GM23338 (cell line): ENCODE measurements around the gene PTER. TPM values are rescaled to one million over a fixed set of nuclear protein-coding genes. Genes with fewer than 3 reads are reported as not detected.

Experiments
- ATAC-seq: fragments of 200-7000 bp; cut with Tn5 transposase; 3 replicates; pipeline ENCODE4 v1.9.1; 2020
- DNase-seq: peaks from one replicate; pipeline ENCODE4 v3.0.0-alpha.2; 2015; ENCODE audit warnings: low spot score
- H2AFZ ChIP-seq: fragments of 200-600 bp; sonication (generic); 2 replicates; pipeline ENCODE4 v1.8.0; 2016; ENCODE audit warnings: antibody characterized with exemption, mild to moderate bottlenecking, moderate library complexity
- H3F3A ChIP-seq: fragments of 200-600 bp; sonication (generic); replicated peaks from 2 replicates; pipeline ENCODE4 v1.8.0; 2017; ENCODE audit warnings: antibody characterized with exemption, mixed run types, low read depth
- H3K27ac ChIP-seq: fragments of 200-600 bp; sonication (generic); 2 replicates; pipeline ENCODE4 v1.6.1; 2016; ENCODE audit warnings: low read depth
- H3K27me3 ChIP-seq: fragments of 200-600 bp; sonication (generic); 2 replicates; pipeline ENCODE4 v1.8.0; 2016; ENCODE audit warnings: mild to moderate bottlenecking, mixed run types, moderate library complexity; ENCODE audit not compliant: insufficient read depth
- H3K36me3 ChIP-seq: fragments of 200-600 bp; sonication (generic); 2 replicates; pipeline ENCODE4 v1.8.0; 2016; ENCODE audit warnings: mild to moderate bottlenecking; ENCODE audit not compliant: insufficient read depth
- H3K4me1 ChIP-seq: fragments of 200-600 bp; sonication (generic); 2 replicates; pipeline ENCODE4 v1.8.0; 2016; ENCODE audit warnings: mild to moderate bottlenecking, moderate library complexity; ENCODE audit not compliant: insufficient read depth
- H3K4me2 ChIP-seq: fragments of 200-600 bp; sonication (generic); 2 replicates; pipeline ENCODE4 v1.7.1; 2017; ENCODE audit warnings: mixed run types
- H3K4me3 ChIP-seq: fragments of 200-600 bp; sonication (generic); 2 replicates; pipeline ENCODE4 v1.6.1; 2016; ENCODE audit warnings: mixed run types
- H3K79me2 ChIP-seq: fragments of 200-600 bp; sonication (generic); replicated peaks from 2 replicates; pipeline ENCODE4 v1.8.0; 2017; ENCODE audit warnings: mild to moderate bottlenecking; ENCODE audit not compliant: insufficient read depth
- H3K9me2 ChIP-seq: fragments of 200-600 bp; sonication (generic); 2 replicates; pipeline ENCODE4 v1.8.0; 2017; ENCODE audit not compliant: insufficient read depth
- H4K20me1 ChIP-seq: fragments of 200-600 bp; sonication (generic); replicated peaks from 2 replicates; pipeline ENCODE4 v1.8.0; 2017; ENCODE audit warnings: mild to moderate bottlenecking; ENCODE audit not compliant: insufficient read depth
- H3K27ac Mint-ChIP-seq: 2 replicates; pipeline ENCODE4 v1.8.0; 2020; ENCODE audit warnings: inconsistent platforms, mild to moderate bottlenecking, moderate library complexity, mixed read lengths
- H3K27me3 Mint-ChIP-seq: 3 replicates; pipeline ENCODE4 v1.8.0; 2022; ENCODE audit warnings: low read depth, mild to moderate bottlenecking, moderate library complexity, mixed read lengths, inconsistent platforms; ENCODE audit not compliant: insufficient read depth, poor library complexity
- H3K36me3 Mint-ChIP-seq: 3 replicates; pipeline ENCODE4 v1.8.0; 2021; ENCODE audit warnings: low read depth, mild to moderate bottlenecking, inconsistent platforms, moderate library complexity, mixed read lengths
- H3K4me1 Mint-ChIP-seq: 3 replicates; pipeline ENCODE4 v1.8.0; 2020; ENCODE audit warnings: mild to moderate bottlenecking, inconsistent platforms, mixed read lengths
- H3K4me3 Mint-ChIP-seq: 3 replicates; pipeline ENCODE4 v1.8.0; 2021; ENCODE audit warnings: moderate library complexity, mild to moderate bottlenecking, inconsistent platforms, mixed read lengths
- H3K9me3 Mint-ChIP-seq: 3 replicates; pipeline ENCODE4 v1.8.0; 2020; ENCODE audit warnings: moderate library complexity, mild to moderate bottlenecking, inconsistent platforms, mixed read lengths
- CREB1 ChIP-seq: fragments of 250-450 bp; sonication (Bioruptor Pico); IDR thresholded peaks from 2 replicates; pipeline ENCODE4 v1.5.0; 2020; ENCODE audit warnings: low read depth, mild to moderate bottlenecking, moderate library complexity
- CTCF ChIP-seq, 2 experiments: fragments of 200-600 bp in 1 of 2; sonication (generic) in 1 of 2; conservative IDR thresholded peaks; 2 replicates each; pipeline versions ENCODE4 v1.5.1 to v1.6.1; 2016 to 2017; ENCODE audit warnings: antibody characterized with exemption in 2 of 2, low read depth in 2 of 2, mild to moderate bottlenecking in 2 of 2, moderate library complexity in 1 of 2
- ETS1 ChIP-seq: IDR thresholded peaks from 2 replicates; pipeline ENCODE4 v1.6.1; 2016; ENCODE audit warnings: antibody characterized with exemption
- EZH2 ChIP-seq: fragments of 200-600 bp; sonication (generic); IDR thresholded peaks from one replicate; pipeline ENCODE4 v1.8.0; 2017; ENCODE audit warnings: antibody characterized with exemption, mild to moderate bottlenecking, low read depth; ENCODE audit not compliant: unreplicated experiment
- EZH2phosphoT487 ChIP-seq: fragments of 200-600 bp; sonication (generic); IDR thresholded peaks from one replicate; pipeline ENCODE4 v1.8.1; 2018; ENCODE audit warnings: antibody characterized with exemption; ENCODE audit not compliant: unreplicated experiment
- JUNB ChIP-seq: IDR thresholded peaks from one replicate; pipeline ENCODE4 v1.6.1; 2016; ENCODE audit warnings: antibody characterized with exemption; ENCODE audit not compliant: unreplicated experiment
- NANOG ChIP-seq: IDR thresholded peaks from 2 replicates; pipeline ENCODE4 v1.6.1; 2016; ENCODE audit warnings: antibody characterized with exemption, borderline replicate concordance
- POLR2AphosphoS5 ChIP-seq: IDR thresholded peaks from 2 replicates; pipeline ENCODE4 v1.6.1; 2016; ENCODE audit warnings: antibody characterized with exemption, low read depth
- REST ChIP-seq: IDR thresholded peaks from one replicate; pipeline ENCODE4 v1.6.1; 2018; ENCODE audit warnings: antibody characterized with exemption; ENCODE audit not compliant: unreplicated experiment
- STAT1 ChIP-seq: IDR thresholded peaks from one replicate; pipeline ENCODE4 v1.6.1; 2016; ENCODE audit warnings: antibody characterized with exemption; ENCODE audit not compliant: unreplicated experiment
- ZNF114 ChIP-seq: fragments of 250-450 bp; sonication (Bioruptor Pico); IDR thresholded peaks from 2 replicates; pipeline ENCODE4 v1.5.0; 2020; ENCODE audit warnings: mild to moderate bottlenecking, moderate library complexity
- ZNF331 ChIP-seq: fragments of 250-450 bp; sonication (Bioruptor Pico); IDR thresholded peaks from 2 replicates; pipeline ENCODE4 v1.5.0; 2020; ENCODE audit warnings: low read depth, mild to moderate bottlenecking, moderate library complexity
- ZNF462 ChIP-seq: fragments of 250-450 bp; sonication (Bioruptor Pico); IDR thresholded peaks from 2 replicates; pipeline ENCODE4 v1.5.0; 2020; ENCODE audit warnings: mild to moderate bottlenecking, moderate library complexity
- polyA plus RNA-seq: library from polyadenylated mRNA; unstranded; fragments of >200 nt; fragmentation: Nextera tagmentation; extraction: Ambion mirVana; gene quantifications from 2 replicates; pipeline ENCODE4 v1.2.1, GENCODE V29; 2016
- total RNA-seq: library from RNA; depleted of rRNA; stranded (reverse); fragments of >200 nt; shearing (Covaris generic); gene quantifications from 2 replicates; pipeline ENCODE4 v1.2.3, GENCODE V29; 2014

Gene PTER
- total and polyA plus RNA-seq, 2 experiments from 2014 or later = 4.8 to 4.9 TPM

GRCh38 chr10:16393271-16393858 is 43.4 kb upstream of the PTER start:
- Histone ChIP-seq H3K4me2 (no peak overlapping the region), H2AFZ (no peak overlapping the region), H3F3A (no peaks in the 10 kb centered on the region), H3K36me3 (no peaks in the 10 kb centered on the region), H4K20me1 (no peaks in the 10 kb centered on the region), H3K79me2 (no peaks in the 10 kb centered on the region), H3K27me3 (no peaks in the 10 kb centered on the region), H3K4me1 (no peaks in the 10 kb centered on the region; the same call in 1 of the 2 replicates), H3K27ac (no peak overlapping the region), H3K4me3 (no peak overlapping the region), H3K9me2 (no peaks in the 10 kb centered on the region)
- Mint-ChIP-seq H3K27me3 (peaks cover 5% of the 10 kb centered on the region), H3K4me3 (no peak overlapping the region), H3K36me3 (0 out of 3 replicates have a peak, but pooled peaks cover 2% of the 10 kb centered on the region), H3K9me3 (0 out of 3 replicates have a peak, but pooled peaks cover 2% of the 10 kb centered on the region), H3K27ac (no peak overlapping the region), H3K4me1 (peaks cover 3% of the 10 kb centered on the region; the same call in 2 of the 3 replicates)
- ATAC-seq (no peak), DNase-seq (no peak)
- TF ChIP-seq ZNF331 (CRISPR knock-in tag) (no peak), CREB1 (CRISPR knock-in tag) (no peak), REST (no peak), ETS1 (no peak), NANOG (no peak), POLR2AphosphoS5 (no peak), EZH2phosphoT487 (no peak), EZH2 (no peak), ZNF462 (CRISPR knock-in tag) (no peak), CTCF (conservative IDR thresholded peaks at IDR 0.05; ENCODE audit: low read depth in 2 of 2) (no peak), ZNF114 (CRISPR knock-in tag) (no peak), STAT1 (no peak), JUNB (no peak)
